Measurements from ENCODE around the gene VPS4A. TPM values are rescaled to one million over a fixed set of nuclear protein-coding genes. Genes with fewer than 3 reads are reported as not detected.

The VPS4A gene
- total and polyA plus RNA-seq, 2 of the 8 experiments (the other 6 are each of a cell fraction or from before 2014, with no cell fraction given): 14.1 to 24.1 TPM

DNA sequence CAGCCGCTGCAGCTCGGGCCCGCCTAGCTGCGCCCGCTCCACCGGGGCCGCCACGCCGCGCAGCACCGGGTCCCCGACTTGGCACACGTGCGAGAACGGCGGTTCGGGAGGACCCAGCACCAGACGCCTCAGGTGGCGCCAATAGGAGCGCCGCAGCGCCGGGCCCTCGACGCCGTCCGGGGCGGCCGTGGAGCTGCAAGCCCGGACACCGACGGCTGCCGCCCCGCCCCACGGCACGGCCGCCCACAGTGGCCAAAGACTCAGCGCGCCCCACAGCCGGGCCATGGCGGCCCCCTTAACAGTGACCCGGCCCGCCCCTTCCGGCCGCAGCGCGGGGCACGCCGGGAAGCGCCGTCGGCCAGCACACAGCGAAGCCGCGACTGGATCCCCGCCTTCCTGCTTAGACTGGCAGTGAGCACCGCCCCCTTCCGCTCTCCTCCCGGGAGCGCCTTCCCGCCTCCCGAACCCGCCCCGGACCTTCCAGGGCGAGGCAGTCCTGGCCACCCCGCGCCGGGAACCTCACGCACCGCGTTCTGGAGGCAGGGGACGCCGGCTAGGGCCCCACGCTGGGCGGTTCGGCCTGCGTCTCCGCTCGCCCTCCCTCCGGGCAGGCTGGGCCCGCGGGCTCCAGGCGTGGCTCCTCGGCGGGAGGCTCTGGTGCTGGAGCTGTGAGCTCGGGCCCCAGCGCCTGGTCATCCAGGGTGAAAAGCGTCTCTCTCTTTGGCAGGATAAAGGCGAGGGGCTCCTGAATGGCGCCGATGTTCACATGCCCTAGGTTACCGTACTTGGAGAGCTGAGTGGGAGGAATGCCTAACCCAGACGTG lies 19.3 kb downstream of the VPS4A start, which contains the start of gene PDF (continued):
- TF ChIP-seq, protein P1, sequence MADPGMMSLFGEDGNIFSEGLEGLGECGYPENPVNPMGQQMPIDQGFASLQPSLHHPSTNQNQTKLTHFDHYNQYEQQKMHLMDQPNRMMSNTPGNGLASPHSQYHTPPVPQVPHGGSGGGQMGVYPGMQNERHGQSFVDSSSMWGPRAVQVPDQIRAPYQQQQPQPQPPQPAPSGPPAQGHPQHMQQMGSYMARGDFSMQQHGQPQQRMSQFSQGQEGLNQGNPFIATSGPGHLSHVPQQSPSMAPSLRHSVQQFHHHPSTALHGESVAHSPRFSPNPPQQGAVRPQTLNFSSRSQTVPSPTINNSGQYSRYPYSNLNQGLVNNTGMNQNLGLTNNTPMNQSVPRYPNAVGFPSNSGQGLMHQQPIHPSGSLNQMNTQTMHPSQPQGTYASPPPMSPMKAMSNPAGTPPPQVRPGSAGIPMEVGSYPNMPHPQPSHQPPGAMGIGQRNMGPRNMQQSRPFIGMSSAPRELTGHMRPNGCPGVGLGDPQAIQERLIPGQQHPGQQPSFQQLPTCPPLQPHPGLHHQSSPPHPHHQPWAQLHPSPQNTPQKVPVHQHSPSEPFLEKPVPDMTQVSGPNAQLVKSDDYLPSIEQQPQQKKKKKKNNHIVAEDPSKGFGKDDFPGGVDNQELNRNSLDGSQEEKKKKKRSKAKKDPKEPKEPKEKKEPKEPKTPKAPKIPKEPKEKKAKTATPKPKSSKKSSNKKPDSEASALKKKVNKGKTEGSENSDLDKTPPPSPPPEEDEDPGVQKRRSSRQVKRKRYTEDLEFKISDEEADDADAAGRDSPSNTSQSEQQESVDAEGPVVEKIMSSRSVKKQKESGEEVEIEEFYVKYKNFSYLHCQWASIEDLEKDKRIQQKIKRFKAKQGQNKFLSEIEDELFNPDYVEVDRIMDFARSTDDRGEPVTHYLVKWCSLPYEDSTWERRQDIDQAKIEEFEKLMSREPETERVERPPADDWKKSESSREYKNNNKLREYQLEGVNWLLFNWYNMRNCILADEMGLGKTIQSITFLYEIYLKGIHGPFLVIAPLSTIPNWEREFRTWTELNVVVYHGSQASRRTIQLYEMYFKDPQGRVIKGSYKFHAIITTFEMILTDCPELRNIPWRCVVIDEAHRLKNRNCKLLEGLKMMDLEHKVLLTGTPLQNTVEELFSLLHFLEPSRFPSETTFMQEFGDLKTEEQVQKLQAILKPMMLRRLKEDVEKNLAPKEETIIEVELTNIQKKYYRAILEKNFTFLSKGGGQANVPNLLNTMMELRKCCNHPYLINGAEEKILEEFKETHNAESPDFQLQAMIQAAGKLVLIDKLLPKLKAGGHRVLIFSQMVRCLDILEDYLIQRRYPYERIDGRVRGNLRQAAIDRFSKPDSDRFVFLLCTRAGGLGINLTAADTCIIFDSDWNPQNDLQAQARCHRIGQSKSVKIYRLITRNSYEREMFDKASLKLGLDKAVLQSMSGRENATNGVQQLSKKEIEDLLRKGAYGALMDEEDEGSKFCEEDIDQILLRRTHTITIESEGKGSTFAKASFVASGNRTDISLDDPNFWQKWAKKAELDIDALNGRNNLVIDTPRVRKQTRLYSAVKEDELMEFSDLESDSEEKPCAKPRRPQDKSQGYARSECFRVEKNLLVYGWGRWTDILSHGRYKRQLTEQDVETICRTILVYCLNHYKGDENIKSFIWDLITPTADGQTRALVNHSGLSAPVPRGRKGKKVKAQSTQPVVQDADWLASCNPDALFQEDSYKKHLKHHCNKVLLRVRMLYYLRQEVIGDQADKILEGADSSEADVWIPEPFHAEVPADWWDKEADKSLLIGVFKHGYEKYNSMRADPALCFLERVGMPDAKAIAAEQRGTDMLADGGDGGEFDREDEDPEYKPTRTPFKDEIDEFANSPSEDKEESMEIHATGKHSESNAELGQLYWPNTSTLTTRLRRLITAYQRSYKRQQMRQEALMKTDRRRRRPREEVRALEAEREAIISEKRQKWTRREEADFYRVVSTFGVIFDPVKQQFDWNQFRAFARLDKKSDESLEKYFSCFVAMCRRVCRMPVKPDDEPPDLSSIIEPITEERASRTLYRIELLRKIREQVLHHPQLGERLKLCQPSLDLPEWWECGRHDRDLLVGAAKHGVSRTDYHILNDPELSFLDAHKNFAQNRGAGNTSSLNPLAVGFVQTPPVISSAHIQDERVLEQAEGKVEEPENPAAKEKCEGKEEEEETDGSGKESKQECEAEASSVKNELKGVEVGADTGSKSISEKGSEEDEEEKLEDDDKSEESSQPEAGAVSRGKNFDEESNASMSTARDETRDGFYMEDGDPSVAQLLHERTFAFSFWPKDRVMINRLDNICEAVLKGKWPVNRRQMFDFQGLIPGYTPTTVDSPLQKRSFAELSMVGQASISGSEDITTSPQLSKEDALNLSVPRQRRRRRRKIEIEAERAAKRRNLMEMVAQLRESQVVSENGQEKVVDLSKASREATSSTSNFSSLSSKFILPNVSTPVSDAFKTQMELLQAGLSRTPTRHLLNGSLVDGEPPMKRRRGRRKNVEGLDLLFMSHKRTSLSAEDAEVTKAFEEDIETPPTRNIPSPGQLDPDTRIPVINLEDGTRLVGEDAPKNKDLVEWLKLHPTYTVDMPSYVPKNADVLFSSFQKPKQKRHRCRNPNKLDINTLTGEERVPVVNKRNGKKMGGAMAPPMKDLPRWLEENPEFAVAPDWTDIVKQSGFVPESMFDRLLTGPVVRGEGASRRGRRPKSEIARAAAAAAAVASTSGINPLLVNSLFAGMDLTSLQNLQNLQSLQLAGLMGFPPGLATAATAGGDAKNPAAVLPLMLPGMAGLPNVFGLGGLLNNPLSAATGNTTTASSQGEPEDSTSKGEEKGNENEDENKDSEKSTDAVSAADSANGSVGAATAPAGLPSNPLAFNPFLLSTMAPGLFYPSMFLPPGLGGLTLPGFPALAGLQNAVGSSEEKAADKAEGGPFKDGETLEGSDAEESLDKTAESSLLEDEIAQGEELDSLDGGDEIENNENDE (IDR thresholded peaks at IDR 0.05; ENCODE audit: insufficient replicate concordance, low read length): no peak
- TF ChIP-seq TAF1 (IDR thresholded peaks at IDR 0.05; ENCODE audit: low read depth, low read length): peak; percentile 81
- TF ChIP-seq NRF1 (IDR thresholded peaks at IDR 0.05; ENCODE audit: low read depth, low read length): no peak
- TF ChIP-seq CHD2 (IDR thresholded peaks at IDR 0.05; ENCODE audit: low read length): no peak
- no peak for TF ChIP-seq RNF2 (IDR thresholded peaks at IDR 0.05; ENCODE audit: borderline replicate concordance, low read depth, low read length, missing control alignments, poor library complexity, severe bottlenecking)
- TF ChIP-seq EZH2 (IDR thresholded peaks at IDR 0.05; ENCODE audit: low read depth, low read length, severe bottlenecking): no peak
- no peak for TF ChIP-seq CBX8 (IDR thresholded peaks at IDR 0.05; ENCODE audit: borderline replicate concordance, low read depth, low read length)
- TF ChIP-seq, protein P2, sequence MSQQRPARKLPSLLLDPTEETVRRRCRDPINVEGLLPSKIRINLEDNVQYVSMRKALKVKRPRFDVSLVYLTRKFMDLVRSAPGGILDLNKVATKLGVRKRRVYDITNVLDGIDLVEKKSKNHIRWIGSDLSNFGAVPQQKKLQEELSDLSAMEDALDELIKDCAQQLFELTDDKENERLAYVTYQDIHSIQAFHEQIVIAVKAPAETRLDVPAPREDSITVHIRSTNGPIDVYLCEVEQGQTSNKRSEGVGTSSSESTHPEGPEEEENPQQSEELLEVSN (IDR thresholded peaks at IDR 0.05): peak; percentile 84; the same call in 1 of the 2 replicates

Data from H1 (cell line).